ENCODE results near the gene CEP57L1. TPM values are rescaled to one million over a fixed set of nuclear protein-coding genes. Genes with fewer than 3 reads are reported as not detected.
"Not testable (repeated sequence)": the region's sequence is repeated elsewhere in the genome, so short reads cannot be mapped to it uniquely, and the experiment has no call there.

Gene CEP57L1
- total RNA-seq, 1 donor from 2014 or later = 14.5 TPM

DNA sequence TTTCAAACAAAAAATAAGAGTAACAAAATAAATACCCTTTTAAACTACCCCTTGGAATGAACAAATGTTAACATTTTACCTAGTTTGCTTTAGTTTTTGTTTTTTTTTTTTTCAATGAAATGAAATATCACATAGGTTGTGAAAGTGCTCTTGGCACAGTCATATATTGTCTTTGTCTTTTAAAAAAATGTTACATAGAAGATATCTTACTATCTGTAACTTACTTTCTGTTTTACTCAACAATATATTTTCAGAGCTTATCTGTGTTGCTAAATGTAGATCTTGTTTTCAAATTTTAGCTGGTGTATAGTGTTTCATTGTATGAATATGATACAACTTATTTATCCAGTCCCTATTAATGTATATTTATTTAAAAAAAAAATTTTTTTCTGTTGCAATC is 8.6 kb downstream of the CEP57L1 start:
- intact Hi-C loops (cut with micrococcal nuclease) = no loop called here

- intact Hi-C loops (cut with micrococcal nuclease) = no loop called here
Measured at GRCh38 chr6:109104512-109104911, 9.2 kb downstream of the CEP57L1 start.

- intact Hi-C loops (cut with micrococcal nuclease) = no loop called here
Measured at GRCh38 chr6:109105681-109106080, 10.4 kb downstream of the CEP57L1 start.

- intact Hi-C loops (cut with micrococcal nuclease) = not testable (repeated sequence)
Measured at GRCh38 chr6:109109663-109110062, 14.4 kb downstream of the CEP57L1 start.

DNA sequence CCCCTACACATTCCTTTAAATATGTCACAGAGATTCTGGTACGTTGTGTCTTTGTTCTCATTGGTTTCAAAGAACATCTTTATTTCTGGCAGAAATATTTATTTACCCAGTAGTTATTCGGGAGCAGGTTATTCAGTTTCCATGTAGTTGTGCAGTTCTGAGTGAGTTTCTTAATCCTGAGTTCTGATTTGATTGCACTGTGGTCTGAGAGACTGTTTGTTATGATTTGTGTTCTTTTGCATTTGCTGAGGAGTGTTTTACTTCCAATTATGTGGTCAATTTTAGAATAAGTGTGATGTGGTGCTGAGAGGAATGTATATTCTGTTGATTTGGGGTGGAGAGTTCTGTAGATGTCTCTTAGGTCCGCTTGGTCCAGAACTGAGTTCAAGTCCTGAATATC is 17.4 kb downstream of the CEP57L1 start:
- intact Hi-C loops (cut with micrococcal nuclease) = not testable (repeated sequence)

DNA sequence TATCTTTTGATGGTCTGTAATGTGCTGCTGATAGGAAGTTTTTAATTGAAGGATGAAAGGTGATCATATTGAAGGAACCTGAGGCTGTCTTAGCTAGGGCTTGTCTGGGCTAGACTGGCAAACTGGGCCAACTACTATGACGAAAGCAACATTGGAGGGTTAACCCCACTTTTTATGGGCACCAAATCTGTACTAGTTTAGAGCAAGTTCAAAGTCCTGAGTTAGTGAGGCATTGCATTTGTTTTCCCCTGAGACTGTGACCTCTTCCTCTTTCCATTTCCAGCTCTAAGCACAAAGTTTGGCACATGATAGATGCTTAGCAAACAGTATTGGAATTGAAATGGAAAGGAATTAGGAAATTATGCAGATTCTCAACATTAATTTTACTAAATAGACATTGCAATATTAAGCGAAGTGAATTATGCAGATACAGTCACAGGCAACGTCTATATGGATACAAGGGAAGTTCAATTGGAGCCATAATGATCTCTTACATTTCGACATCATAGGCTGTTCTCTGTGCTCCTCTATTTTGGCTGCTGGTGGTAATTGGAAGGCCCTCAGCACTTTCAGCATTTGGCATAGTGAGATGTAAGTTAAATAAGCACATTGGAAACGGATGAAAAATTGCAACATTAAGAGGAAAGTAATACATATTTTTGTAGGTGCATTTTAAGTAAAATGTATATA is 22.2 kb downstream of the CEP57L1 start:
- intact Hi-C loops (cut with micrococcal nuclease) = no loop called here

DNA sequence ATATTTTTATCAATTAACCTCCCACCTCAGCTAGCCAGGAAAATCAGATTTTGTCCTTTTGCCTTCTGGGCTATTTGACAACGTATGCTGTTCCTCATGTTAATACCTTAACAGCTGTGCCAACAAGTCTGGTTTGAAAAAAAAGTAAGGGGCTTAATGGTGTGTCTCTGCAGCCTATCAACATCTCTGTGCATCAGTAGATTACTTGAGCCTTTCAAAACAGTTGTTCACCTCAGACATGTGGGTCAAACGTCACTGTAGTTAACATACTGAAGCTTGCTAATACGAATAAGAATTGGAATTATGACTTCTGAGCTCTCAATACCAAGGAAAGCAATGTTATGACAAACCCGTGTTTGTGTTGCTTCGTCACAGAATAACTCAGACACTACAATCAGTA is 23.0 kb downstream of the CEP57L1 start:
- intact Hi-C loops (cut with micrococcal nuclease) = no loop called here

- intact Hi-C loops (cut with micrococcal nuclease) = no loop called here
Measured at GRCh38 chr6:109118871-109119354, 23.6 kb downstream of the CEP57L1 start.

GRCh38 chr6:109121411-109121810 is 26.1 kb downstream of the CEP57L1 start:
- intact Hi-C loops (cut with micrococcal nuclease) = no loop called here

DNA sequence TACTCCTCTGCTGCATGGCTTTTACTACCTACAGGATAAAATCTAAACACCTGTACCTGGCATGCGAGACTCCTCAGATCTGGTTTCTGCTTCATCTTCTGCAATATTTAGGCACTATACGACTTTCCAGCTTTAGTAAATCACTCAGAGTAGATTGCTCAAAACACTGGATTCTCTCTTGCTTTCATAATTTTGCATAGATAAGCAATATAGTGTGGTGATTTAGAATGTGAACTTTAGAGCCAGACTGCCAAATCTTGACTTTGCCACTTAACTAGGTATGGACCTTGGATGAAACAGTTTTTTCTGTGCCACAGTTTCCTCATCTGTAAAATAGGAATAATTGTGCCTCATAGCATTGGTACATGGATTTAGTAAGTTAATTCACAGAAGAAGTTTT is 28.9 kb downstream of the CEP57L1 start:
- intact Hi-C loops (cut with micrococcal nuclease) = no loop called here

DNA sequence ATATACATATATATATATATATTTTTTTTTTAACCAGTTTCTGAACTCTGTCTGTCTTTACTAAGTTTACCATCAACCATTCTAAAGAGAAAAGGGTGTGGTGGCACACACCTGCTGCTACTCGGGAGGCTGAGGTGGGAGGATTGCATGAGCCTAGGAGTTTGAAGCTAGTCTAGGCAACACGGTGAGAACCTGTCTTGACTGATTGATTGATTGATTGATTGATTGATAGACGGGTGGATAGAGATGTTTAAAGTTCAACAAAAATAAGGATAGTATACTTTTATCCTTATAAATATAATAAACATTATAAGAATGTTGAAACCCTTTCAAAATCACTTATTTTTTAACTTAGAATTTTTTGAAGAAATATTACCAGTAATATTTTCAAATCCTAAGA is 30.2 kb downstream of the CEP57L1 start:
- intact Hi-C loops (cut with micrococcal nuclease) = no loop called here

DNA sequence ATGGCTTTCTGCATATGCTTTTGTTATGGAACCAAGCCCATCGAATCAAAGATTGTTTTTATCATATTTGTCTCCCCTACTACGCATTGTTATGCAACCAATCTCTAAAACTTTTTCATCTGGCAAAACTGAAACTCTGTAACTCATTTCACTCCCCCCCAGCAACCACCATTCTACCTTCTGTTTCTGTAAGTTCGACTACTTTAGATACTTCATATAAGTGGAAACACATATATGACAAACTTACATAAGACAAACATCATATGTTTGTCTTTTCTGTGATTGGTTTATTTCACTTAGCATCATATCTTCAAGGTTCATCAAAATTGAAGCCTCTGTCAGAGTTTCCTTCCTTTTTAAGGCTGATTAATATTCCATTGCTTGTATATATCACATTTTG is 34.8 kb downstream of the CEP57L1 start:
- intact Hi-C loops (cut with micrococcal nuclease) = no loop called here

- intact Hi-C loops (cut with micrococcal nuclease) = not testable (repeated sequence)
Measured at GRCh38 chr6:109135600-109135999, 40.3 kb downstream of the CEP57L1 start.

- intact Hi-C loops (cut with micrococcal nuclease) = not testable (repeated sequence)
Measured at GRCh38 chr6:109136039-109136438, 40.7 kb downstream of the CEP57L1 start.

- intact Hi-C loops (cut with micrococcal nuclease) = not testable (repeated sequence)
Measured at GRCh38 chr6:109136530-109136929, 41.2 kb downstream of the CEP57L1 start.

GRCh38 chr6:109139109-109139508 is 43.8 kb downstream of the CEP57L1 start:
- intact Hi-C loops (cut with micrococcal nuclease) = no loop called here

GRCh38 chr6:109142067-109142466 is 46.8 kb downstream of the CEP57L1 start:
- intact Hi-C loops (cut with micrococcal nuclease) = not testable (repeated sequence)

DNA sequence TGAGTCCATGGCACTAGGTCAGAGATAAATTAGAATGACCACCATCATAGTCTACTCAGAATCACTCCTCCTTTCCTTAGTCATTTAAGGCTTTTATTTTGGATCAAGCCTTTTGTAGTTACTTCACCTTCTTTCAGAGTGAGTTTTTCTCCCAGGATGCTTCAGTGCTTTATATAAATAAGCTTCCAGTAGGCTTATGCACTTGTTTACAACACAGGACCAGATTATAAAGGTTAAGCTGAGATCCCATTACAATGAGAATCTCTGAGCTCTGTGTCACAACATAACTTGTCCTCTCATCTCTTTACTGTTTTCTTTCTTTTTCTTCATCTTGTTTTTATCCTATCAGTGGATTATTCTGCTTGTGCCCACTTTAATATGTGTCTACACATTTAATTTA is 47.9 kb downstream of the CEP57L1 start:
- intact Hi-C loops (cut with micrococcal nuclease) = no loop called here

DNA sequence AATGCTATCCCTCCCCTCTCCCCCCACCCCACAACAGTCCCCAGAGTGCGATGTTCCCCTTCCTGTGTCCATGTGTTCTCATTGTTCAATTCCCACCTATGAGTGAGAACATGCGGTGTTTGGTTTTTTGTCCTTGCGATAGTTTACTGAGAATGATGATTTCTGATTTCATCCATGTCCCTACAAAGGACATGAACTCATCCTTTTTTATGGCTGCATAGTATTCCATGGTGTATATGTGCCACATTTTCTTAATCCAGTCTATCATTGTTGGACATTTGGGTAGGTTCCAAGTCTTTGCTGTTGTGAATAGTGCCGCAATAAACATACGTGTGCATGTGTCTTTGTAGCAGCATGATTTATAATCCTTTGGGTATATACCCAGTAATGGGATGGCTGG is 52.9 kb downstream of the CEP57L1 start:
- intact Hi-C loops (cut with micrococcal nuclease) = not testable (repeated sequence)

- intact Hi-C loops (cut with micrococcal nuclease) = not testable (repeated sequence)
Measured at GRCh38 chr6:109148716-109149115, 53.4 kb downstream of the CEP57L1 start.

GRCh38 chr6:109153752-109154151 is 58.4 kb downstream of the CEP57L1 start:
- intact Hi-C loops (cut with micrococcal nuclease) = no loop called here

DNA sequence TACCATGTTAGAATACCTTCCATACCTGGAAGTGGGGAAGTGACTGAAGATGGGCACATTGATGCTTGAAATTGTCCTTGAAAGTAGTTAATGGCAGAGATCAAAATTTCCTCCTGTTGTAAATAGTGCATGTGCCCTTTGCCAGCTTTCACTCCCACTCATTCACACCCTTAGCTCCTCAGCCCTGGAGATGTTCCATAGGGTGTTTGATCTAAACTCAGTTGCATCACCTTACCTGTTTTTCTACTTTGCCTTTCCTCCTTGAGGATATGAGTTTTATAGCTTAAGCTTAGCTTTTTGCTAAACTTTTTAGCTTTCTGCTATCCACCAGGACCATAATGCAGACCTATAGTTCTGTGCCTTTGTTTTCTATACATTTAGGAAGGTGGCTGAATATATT is 69.0 kb downstream of the CEP57L1 start:
- intact Hi-C loops (cut with micrococcal nuclease) = no loop called here

DNA sequence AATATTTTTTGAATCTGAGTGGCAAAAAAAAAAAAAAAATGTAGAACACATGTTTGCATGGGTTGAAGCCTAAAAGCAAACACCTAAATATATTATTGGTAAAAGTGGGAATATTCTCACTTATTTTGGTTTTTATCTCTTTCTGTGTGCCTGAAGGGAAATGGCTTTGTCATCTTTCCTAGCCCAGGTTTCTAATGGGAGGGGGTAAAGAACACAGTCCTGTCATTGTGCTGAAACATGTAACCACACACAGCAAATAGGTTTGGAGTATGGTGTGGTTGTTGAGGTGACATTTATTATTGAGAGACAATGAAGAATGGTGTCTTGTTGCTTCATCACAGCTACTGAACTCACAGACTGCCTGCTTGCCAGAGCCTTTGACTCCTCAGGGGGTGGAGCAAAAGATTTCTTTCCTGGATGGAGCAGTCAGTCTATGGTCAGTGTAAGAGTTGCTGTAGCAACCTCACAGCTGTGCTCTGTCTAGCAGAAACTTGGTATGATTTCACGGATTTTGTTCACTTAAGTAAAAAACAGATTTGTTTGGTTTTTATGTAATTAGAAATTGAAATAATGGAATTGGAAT is 70.2 kb downstream of the CEP57L1 start:
- intact Hi-C loops (cut with micrococcal nuclease) = no loop called here

All from T-helper 1 cell treated with Interleukin-12 subunit alpha and Interleukin-12 subunit beta and Interleukin-4 antibody, amounts not matched to agents 30 ng/mL and 1 ng/mL, for 36 hours (primary cell).